Neural crest cell (in vitro differentiated cells): Measurements from ENCODE around the gene BPI. TPM values are rescaled to one million over a fixed set of nuclear protein-coding genes. Genes with fewer than 3 reads are reported as not detected.
A peak's percentile ranks its signal among the peaks of the same experiment; 100 is the strongest.

ENCODE experiments used
- DNase-seq: peaks from one replicate; pipeline ENCODE4 v3.0.0; 2021; ENCODE audit warnings: low read depth, mixed read lengths, low spot score
- H3K27ac Mint-ChIP-seq: one replicate; pipeline ENCODE4 v1.8.0; 2021; ENCODE audit warnings: mild to moderate bottlenecking, mixed read lengths; ENCODE audit not compliant: unreplicated experiment
- H3K27me3 Mint-ChIP-seq: 2 replicates; pipeline ENCODE4 v1.8.0; 2021; ENCODE audit warnings: low read depth, mild to moderate bottlenecking, mixed read lengths
- H3K36me3 Mint-ChIP-seq: 2 replicates; pipeline ENCODE4 v1.8.0; 2021; ENCODE audit warnings: low read depth, mild to moderate bottlenecking, mixed read lengths
- H3K4me1 Mint-ChIP-seq: 2 replicates; pipeline ENCODE4 v1.8.0; 2021; ENCODE audit warnings: mixed read lengths
- H3K4me3 Mint-ChIP-seq: one replicate; pipeline ENCODE4 v1.8.0; 2021; ENCODE audit warnings: mild to moderate bottlenecking, mixed read lengths
- H3K9me3 Mint-ChIP-seq: 2 replicates; pipeline ENCODE4 v1.8.0; 2021; ENCODE audit warnings: mixed read lengths
- total RNA-seq: library from RNA; stranded (reverse); gene quantifications from 2 replicates; pipeline ENCODE4 v1.2.1, GENCODE V29; 2021
- TF ChIP-seq, protein P1 (sequence below): fragments of 200-600 bp; sonication (generic); conservative IDR thresholded peaks from 2 replicates; pipeline ENCODE4 v1.5.0; 2021; ENCODE audit warnings: antibody characterized with exemption, mild to moderate bottlenecking

The BPI gene
- total RNA-seq, 1 donor from 2014 or later = not detected

DNA sequence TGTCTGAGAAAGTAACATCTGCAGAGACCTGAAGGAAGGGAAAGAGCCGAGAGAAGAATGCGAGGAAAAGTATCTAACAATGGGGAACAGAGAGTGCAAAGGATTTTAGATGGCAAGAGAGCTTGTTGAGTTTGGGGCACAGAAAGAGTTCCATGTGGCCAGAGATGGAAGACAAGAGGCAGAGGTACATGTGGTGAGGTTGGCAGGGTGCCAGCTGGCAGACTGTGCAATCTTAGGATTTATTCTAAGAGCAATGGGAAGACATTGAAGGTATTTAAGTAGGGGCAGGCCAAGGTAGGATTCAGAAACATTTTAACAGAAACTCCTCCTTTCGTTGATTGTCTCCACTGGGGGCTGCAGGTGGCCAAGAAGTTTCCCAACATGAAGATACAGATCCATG is 21.9 kb downstream of the BPI start:
- Mint-ChIP-seq H3K27ac (no peak overlapping the region), H3K9me3 (no peaks in the 10 kb centered on the region), H3K4me1 (no peaks in the 10 kb centered on the region), H3K36me3 (no peaks in the 10 kb centered on the region), H3K4me3 (no peak overlapping the region), H3K27me3 (peaks cover 3% of the 10 kb centered on the region)
- TF ChIP-seq, protein P1, sequence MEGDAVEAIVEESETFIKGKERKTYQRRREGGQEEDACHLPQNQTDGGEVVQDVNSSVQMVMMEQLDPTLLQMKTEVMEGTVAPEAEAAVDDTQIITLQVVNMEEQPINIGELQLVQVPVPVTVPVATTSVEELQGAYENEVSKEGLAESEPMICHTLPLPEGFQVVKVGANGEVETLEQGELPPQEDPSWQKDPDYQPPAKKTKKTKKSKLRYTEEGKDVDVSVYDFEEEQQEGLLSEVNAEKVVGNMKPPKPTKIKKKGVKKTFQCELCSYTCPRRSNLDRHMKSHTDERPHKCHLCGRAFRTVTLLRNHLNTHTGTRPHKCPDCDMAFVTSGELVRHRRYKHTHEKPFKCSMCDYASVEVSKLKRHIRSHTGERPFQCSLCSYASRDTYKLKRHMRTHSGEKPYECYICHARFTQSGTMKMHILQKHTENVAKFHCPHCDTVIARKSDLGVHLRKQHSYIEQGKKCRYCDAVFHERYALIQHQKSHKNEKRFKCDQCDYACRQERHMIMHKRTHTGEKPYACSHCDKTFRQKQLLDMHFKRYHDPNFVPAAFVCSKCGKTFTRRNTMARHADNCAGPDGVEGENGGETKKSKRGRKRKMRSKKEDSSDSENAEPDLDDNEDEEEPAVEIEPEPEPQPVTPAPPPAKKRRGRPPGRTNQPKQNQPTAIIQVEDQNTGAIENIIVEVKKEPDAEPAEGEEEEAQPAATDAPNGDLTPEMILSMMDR = no peak
- DNase-seq = no peak

DNA sequence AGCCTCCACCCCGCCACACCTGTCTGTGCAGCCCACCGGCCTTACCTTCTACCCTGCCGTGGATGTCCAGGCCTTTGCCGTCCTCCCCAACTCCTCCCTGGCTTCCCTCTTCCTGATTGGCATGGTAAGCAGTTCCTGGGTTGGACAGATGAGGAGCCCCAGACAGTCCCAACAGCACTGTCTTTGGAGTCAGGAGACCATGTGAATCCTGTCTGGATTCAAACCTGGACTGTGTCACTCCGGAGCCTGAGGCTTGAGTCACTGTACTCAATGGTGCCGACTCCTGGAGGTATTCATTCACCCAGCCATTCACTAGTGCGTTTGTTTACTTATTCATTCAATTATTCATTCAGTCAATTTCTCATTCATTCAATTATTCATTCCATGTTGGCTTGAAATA is 22.4 kb downstream of the BPI start:
- Mint-ChIP-seq H3K9me3 (no peaks in the 10 kb centered on the region), H3K36me3 (no peaks in the 10 kb centered on the region), H3K27ac (no peak overlapping the region), H3K4me3 (no peak overlapping the region), H3K27me3 (peaks cover 3% of the 10 kb centered on the region), H3K4me1 (no peaks in the 10 kb centered on the region)
- TF ChIP-seq, protein P1 = no peak
- no peak for DNase-seq

DNA sequence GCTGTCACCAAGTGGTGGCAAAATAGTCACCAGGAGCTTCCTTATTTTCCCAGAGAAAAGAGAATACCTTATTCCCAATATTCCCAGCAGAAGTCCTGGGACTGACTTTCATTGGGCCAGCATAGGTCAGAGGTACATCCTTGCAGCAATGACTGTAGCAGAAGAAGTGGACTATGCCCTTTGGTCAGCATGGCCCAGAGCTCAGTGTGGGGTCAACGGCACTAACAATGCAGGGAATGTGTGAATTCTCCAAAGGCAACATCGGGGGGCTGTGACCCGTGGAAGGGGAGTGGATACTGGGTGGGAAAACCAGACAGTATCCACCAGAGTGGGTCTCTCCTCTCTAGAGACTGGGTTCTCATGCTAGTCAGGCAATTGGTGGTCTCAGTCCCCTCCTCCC is 26.7 kb downstream of the BPI start:
- DNase-seq = no peak
- TF ChIP-seq, protein P1 = no peak
- Mint-ChIP-seq H3K36me3 (no peaks in the 10 kb centered on the region), H3K27ac (no peak overlapping the region), H3K4me1 (no peaks in the 10 kb centered on the region), H3K27me3 (peaks cover 5% of the 10 kb centered on the region), H3K4me3 (no peak overlapping the region), H3K9me3 (no peaks in the 10 kb centered on the region)

DNA sequence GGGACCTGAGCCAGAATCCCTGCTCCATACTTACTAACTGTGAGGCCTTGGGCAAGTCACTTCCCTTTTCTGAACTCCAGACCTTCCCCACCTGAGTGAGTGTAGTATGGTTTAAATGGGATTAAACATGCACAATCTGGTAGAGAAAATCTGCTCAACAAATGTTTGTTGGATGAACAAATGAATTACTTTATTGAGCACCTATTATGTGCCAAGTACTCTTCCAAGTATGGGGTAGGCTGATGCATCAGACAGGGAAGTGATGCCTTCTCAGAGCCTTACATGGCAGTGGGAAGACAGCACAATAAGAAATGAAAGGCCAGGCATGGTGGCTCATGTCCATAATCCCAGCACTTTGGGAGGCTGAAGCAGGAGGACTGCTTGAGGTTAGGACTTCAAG is 27.3 kb downstream of the BPI start:
- Mint-ChIP-seq H3K27me3 (peaks cover 5% of the 10 kb centered on the region), H3K9me3 (no peaks in the 10 kb centered on the region), H3K36me3 (no peaks in the 10 kb centered on the region), H3K4me1 (peaks cover under 1% of the 10 kb centered on the region), H3K4me3 (no peak overlapping the region), H3K27ac (no peak overlapping the region)
- TF ChIP-seq, protein P1 = no peak
- no peak for DNase-seq

DNA sequence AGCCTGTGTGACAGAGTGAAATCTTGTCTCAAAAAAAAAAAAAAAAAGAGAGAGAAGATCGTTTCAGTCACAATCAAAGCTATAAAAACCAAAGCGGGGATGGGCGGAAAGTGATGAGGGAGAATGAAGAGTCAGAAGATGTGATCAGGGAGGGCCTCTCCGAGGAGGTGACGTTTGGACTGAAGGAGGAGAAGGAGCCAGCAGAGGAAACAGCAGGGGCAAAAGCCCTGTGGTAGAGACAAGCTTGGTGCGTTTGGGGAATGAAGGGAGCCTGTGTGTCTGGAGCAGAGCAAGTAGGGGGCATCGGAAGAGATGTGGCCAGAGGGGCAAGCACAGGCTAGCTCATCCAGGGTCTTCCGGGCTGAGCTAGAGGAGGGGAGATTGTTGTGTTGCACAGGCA is 27.9 kb downstream of the BPI start:
- H3K27me3 Mint-ChIP-seq = peaks cover 5% of the 10 kb centered on the region

More for the DNA sequence above, 27.9 kb downstream of the BPI start:
- TF ChIP-seq, protein P1 = no peak
- peak overlapping the region; percentile 75 for H3K27ac Mint-ChIP-seq
- H3K9me3 Mint-ChIP-seq = no peaks in the 10 kb centered on the region
- no peaks in the 10 kb centered on the region for H3K36me3 Mint-ChIP-seq
- DNase-seq = no peak
- H3K4me3 Mint-ChIP-seq = no peak overlapping the region
- H3K4me1 Mint-ChIP-seq = peaks cover 5% of the 10 kb centered on the region
